Left ventricle myocardium superior (tissue), 1 donor: ENCODE results near the gene DIS3L2. TPM values are rescaled to one million over a fixed set of nuclear protein-coding genes. Genes with fewer than 3 reads are reported as not detected.
A peak's percentile ranks its signal among the peaks of the same experiment; 100 is the strongest.
"Not testable (repeated sequence)": the region's sequence is repeated elsewhere in the genome, so short reads cannot be mapped to it uniquely, and the experiment has no call there.

Experiments
- ATAC-seq: fragments of 200-7000 bp; cut with Tn5 transposase; one replicate; pipeline ENCODE4 v1.9.1; 2020; ENCODE audit warnings: mild to moderate bottlenecking, moderate library complexity
- DNase-seq: peaks from one replicate; pipeline ENCODE4 v3.0.0-alpha.2; 2020
- intact Hi-C: fragments of 100-400 bp; cut with micrococcal nuclease; formaldehyde crosslinking; loops from one replicate; pipeline ENCODE4 v1.11.0; 2022
- total RNA-seq: library from RNA; stranded (reverse); fragmentation: NEBNext Ultra II Directional; extraction: Animal tissue kit (Norgen Biotek cat#: 25700); gene quantifications from one replicate; pipeline ENCODE4 v1.2.1, GENCODE V29; 2021
- donor health status: DM: no; HTN: yes; CAD: no; lungs with severe emphysema.

Gene DIS3L2
- total RNA-seq, 1 donor from 2014 or later: 19.6 TPM

DNA sequence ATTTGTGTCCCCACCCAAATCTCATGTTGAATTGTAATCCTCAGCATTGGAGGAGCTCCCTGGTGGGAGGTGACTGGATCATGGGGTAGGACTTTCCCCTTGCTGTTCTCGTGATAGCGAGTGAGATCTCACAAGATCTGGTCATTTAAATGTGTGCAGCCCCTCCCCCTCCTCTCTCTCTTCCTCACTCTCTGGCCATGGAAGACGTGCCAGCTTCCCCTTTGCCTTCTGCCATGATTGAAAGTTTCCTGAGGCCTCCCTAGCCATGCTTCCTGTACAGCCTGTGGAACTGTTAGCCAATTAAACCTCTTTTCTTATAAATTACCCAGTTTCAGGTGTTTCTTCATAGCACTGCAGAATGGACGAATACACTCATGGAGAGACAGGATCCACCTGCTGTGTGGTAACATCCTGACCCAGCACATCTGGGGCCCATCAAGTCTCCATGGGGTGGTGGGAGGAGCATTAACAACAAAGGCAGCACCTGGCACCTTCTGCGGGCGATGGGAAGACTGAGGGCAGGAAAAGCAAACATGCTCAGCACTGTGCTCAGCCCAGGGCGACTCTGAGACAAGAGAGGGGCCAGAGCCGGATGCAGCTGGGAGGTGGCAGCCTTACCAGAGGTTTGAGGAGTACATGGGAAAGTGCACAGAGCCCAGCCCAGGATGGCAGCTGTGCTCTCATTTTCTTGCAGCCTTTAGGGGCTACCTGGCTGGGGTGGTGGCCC lies 400.8 kb downstream of the DIS3L2 start:
- intact Hi-C loops: no loop called here
- no peak for ATAC-seq
- DNase-seq: no peak

GRCh38 chr2:232363064-232363783 lies 401.7 kb downstream of the DIS3L2 start:
- ATAC-seq, DNase-seq, intact Hi-C loops: not testable (repeated sequence)

GRCh38 chr2:232363784-232364615 lies 402.5 kb downstream of the DIS3L2 start:
- intact Hi-C loops: no loop called here
- ATAC-seq (no peak), DNase-seq (no peak)

- ATAC-seq, DNase-seq, intact Hi-C loops: not testable (repeated sequence)
Measured at GRCh38 chr2:232364806-232365594, 403.5 kb downstream of the DIS3L2 start.

- intact Hi-C loops: no loop called here
- no peak for DNase-seq
- ATAC-seq: peak; percentile 59
Measured at GRCh38 chr2:232365621-232366321, 404.3 kb downstream of the DIS3L2 start.

GRCh38 chr2:232366461-232366860 lies 404.9 kb downstream of the DIS3L2 start:
- DNase-seq, ATAC-seq, intact Hi-C loops: not testable (repeated sequence)

GRCh38 chr2:232367016-232367415 lies 405.5 kb downstream of the DIS3L2 start:
- intact Hi-C loops: no loop called here
- ATAC-seq: no peak

GRCh38 chr2:232367591-232368233 lies 406.2 kb downstream of the DIS3L2 start:
- no peak for ATAC-seq
- intact Hi-C loops: no loop called here
- DNase-seq: no peak

More at GRCh38 chr2:232367016-232367415, 405.5 kb downstream of the DIS3L2 start:
- no peak for DNase-seq

GRCh38 chr2:232368311-232368731 lies 406.8 kb downstream of the DIS3L2 start:
- intact Hi-C loops: no loop called here
- ATAC-seq: no peak
- no peak for DNase-seq

DNA sequence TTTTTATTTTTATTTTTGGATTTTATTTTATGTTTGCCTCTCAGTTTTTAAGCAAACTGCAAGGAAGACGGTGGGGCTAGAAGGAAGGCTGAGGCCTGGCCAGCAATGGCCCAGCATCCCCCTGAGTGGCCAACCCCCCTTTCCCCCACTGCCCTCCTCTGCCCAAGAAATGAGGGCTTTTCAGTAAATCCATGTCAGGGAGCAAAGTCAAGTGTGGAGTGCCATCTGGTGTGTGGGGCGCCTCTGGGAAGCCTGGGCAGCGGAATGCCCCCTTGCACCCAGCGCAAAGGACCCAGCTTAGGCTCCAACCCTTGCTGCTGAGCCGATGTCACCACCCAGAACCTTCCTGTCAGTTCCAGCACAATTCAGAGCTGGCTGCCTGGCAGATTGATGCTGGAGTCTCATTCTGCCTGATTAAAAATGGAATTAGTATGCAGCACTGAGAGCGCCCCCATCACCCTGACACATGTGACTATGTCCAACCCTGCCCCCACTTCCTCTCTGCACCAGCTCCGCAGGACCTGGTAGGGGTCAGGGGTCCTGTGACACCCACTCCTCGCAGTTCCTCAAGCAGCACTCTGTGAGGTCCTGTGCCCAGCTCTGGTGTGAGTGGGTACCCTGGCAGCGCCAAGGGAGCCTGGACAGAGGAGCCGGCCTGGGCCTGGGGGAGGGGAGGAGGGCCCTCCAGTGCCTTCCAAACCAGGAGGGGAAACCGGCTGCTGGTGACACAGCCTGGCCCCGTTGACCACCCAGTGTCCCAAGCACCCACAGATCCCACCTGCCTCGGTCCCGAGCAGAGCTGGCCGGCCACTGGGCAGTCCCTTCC lies 407.8 kb downstream of the DIS3L2 start:
- DNase-seq (no peak), ATAC-seq (no peak)
- intact Hi-C loops: no loop called here

DNA sequence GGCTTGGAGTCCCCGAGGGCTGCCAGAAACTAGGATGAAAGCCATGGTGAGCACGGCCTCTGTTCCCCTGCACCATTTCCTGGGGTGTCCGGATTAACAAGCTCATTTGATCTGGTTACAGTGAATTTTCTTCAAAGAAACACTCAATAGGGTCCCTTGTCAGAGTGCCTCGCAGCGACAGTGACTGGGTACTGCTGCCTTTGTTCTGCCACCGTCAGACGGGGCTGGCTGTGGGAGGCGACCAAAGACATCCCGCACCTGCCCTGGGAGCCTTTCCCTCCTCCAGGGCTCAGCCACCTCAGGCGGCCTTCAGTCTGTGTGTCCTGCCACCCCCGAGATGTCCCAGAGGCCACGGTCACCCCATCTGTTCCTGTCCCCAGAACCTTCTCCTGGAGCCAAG lies 408.5 kb downstream of the DIS3L2 start:
- DNase-seq, ATAC-seq, intact Hi-C loops: not testable (repeated sequence)

GRCh38 chr2:232372231-232373208 lies 411.0 kb downstream of the DIS3L2 start:
- intact Hi-C loops: no loop called here
- no peak for ATAC-seq
- DNase-seq: no peak

GRCh38 chr2:232374356-232374755 lies 412.8 kb downstream of the DIS3L2 start:
- ATAC-seq (no peak), DNase-seq (no peak)
- intact Hi-C loops: no loop called here

DNA sequence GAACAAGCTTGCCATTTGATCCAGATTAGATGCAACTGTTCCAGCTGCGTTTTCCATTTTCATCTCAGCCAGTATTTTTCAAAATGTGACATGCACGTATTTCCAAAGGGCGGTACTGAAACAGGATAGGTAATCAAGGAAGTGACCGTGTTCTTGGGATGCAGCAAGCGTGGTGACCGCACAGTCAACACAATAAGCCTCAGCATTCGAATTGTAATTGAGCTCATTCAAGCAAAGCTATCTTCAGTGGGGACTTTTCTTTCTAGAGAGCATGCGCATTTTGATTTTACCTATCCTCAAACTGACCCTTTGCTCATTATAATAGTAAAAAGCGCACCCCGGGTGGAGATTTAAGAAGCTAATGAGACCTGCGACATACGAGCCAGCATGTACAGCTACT lies 413.7 kb downstream of the DIS3L2 start:
- intact Hi-C loops: no loop called here
- no peak for ATAC-seq
- DNase-seq: no peak

DNA sequence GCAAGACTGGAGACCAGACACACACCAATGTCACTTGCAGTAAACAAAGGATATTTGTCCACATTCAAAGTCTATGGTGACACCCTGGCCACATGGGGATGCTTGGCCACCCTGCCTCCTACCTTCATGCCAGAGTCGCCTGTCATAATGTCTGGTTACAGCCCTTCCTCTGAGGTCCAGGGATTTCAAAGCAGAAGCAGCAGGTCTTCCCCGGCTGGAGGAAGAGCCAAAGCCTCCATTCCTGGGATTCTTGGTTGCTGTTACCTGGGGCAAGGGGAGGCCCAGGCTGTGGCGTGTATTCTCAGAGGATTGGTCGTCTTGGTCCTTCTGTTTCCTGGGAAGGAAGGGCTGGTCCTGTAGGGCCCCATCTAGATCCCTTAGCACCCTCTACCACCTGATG lies 414.7 kb downstream of the DIS3L2 start:
- ATAC-seq (no peak), DNase-seq (no peak)
- intact Hi-C loops: no loop called here

DNA sequence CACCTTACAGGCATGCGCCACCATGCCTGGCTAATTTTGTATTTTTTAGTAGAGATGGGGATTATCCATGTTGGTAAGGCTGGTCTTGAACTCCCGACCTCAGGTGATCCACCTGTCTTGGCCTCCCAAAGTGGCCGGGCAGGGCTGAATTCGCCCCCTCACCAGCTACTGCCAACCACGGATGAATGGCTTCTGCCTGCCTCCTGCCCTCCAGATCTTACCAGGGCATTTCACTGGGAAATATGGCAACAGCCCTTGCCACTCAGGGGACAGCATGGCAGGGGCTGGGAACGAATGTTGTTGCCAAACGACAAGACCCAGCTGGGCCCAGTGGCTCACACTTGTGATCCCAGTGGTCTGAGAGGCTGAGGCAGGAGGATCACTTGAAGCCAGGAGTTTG lies 415.2 kb downstream of the DIS3L2 start:
- DNase-seq: no peak
- no peak for ATAC-seq
- intact Hi-C loops: no loop called here
